Adrenal gland (tissue), 12 donors: ENCODE results near the gene ASB6. TPM values are rescaled to one million over a fixed set of nuclear protein-coding genes. Genes with fewer than 3 reads are reported as not detected.

Experiments
- DNase-seq, 7 donors: peaks; one replicate each; pipeline ENCODE4 v3.0.0-alpha.2; 2019 to 2020
- H3K27ac ChIP-seq, 5 donors: fragments of 200-600 bp; sonication (generic) in 4 of 5; 1 replicate in 3 of 5; 2 replicates in 2 of 5; pipeline versions ENCODE4 v1.5.1 to v1.8.0; 2016 to 2020; ENCODE audit warnings: mild to moderate bottlenecking in 1 of 5
- H3K27me3 ChIP-seq: fragments of 200-600 bp; 2 replicates; pipeline ENCODE4 v1.8.0; 2021
- H3K36me3 ChIP-seq, 2 donors: fragments of 200-600 bp; replicated peaks in 1 of 2; 1 replicate in 1 of 2; 2 replicates in 1 of 2; pipeline versions ENCODE4 v1.5.1 to v1.8.0; 2018 to 2022
- H3K4me1 ChIP-seq, 2 donors: fragments of 200-600 bp; replicated peaks in 1 of 2; 1 replicate in 1 of 2; 2 replicates in 1 of 2; pipeline versions ENCODE4 v1.5.1 to v1.8.0; 2018 to 2021
- H3K4me3 ChIP-seq, 4 donors: fragments of 200-600 bp; sonication (generic) in 3 of 4; one replicate each; pipeline ENCODE4 v1.5.1; 2016 to 2018
- H3K9me3 ChIP-seq, 3 donors: fragments of 200-600 bp; sonication (generic) in 1 of 3; replicated peaks in 1 of 3; 1 replicate in 2 of 3; 2 replicates in 1 of 3; pipeline versions ENCODE4 v1.5.1 to v1.8.0; 2016 to 2021
- CTCF ChIP-seq, 6 experiments: fragments of 450-650 bp in 4 of 6; fragments of 200-600 bp in 2 of 6; sonication (generic) in 1 of 6; IDR thresholded peaks; 1 replicate in 5 of 6; 2 replicates in 1 of 6; pipeline versions ENCODE4 v1.5.1 to v1.8.0; 2016 to 2021; ENCODE audit warnings: antibody characterized with exemption in 6 of 6, mild to moderate bottlenecking in 2 of 6, moderate library complexity in 1 of 6
- POLR2A ChIP-seq, 2 donors: fragments of 450-650 bp; IDR thresholded peaks; one replicate each; pipeline ENCODE4 v1.6.1; 2017; ENCODE audit warnings: antibody characterized with exemption in 2 of 2, mild to moderate bottlenecking in 2 of 2, moderate library complexity in 1 of 2
- WGBS, 4 donors: extraction: QIAGEN DNeasy Blood & Tissue Kit in 2 of 4; methylation state at CpG; one replicate each; pipeline versions ENCODE4 v1.1.5 to v1.1.7; 2013 to 2017; 5-methylcytosine and 5-hydroxymethylcytosine counted together
- intact Hi-C, 2 donors: fragments of 100-400 bp; cut with DNase I; formaldehyde crosslinking; loops; one replicate each; pipeline versions ENCODE4 v1.14.1 to v1.15.0; 2022 to 2023
- polyA plus RNA-seq, 3 donors: library from polyadenylated mRNA; stranded (reverse); fragments of 200-250 nt in 2 of 3; fragments of 350-450 nt in 1 of 3; fragmentation: Illumina TruSeq in 1 of 3; extraction: RNeasy Lipid Tissue Mini Kit (QIAGEN cat#74804) in 1 of 3; gene quantifications; one replicate each; pipeline ENCODE4 v1.2.3, GENCODE V29; 2013 to 2014
- total RNA-seq, 9 donors: library from RNA; depleted of rRNA in 4 of 9; stranded (reverse); fragments of >200 nt in 4 of 9; fragments of 120-200 nt in 1 of 9; fragmentation: NEBNext Ultra II Directional in 1 of 9; extraction: Animal tissue kit (Norgen Biotek cat#: 25700) in 1 of 9; gene quantifications; one replicate each; pipeline versions ENCODE4 v1.1.0 to v1.2.4, GENCODE V29; 2013 to 2023
- donor health status: healthy with polysubstance abuse.
- donor health status: Bipolar disorder and iron deficiency.
- donor health status: DM: yes; HTN: yes; CAD: no.
- donor health status: DM: no; HTN: no; CAD: no.
- donor health status: DM: no; HTN: no; CAD: no.
- donor health status: DM: yes; HTN: yes; CAD: no.

ASB6 gene
- total and polyA plus RNA-seq, 12 donors, result 10.0 to 34.2 (median 26.8) TPM

- no peaks in the 10 kb centered on the region for H3K9me3 ChIP-seq
- H3K27me3 ChIP-seq, result no peaks in the 10 kb centered on the region
- H3K36me3 ChIP-seq, result peaks cover 0 to 39% of the 10 kb centered on the region in 2 donors
- WGBS, 4 donors, result 46 to 61% (median 52%) methylated on average over 14 to 19 of the region's 19 CpGs
- H3K4me1 ChIP-seq, result peaks cover 38 to 50% of the 10 kb centered on the region in 2 donors
- no peak for TF ChIP-seq CTCF (IDR thresholded peaks at IDR 0.05)
- TF ChIP-seq POLR2A (IDR thresholded peaks at IDR 0.05), result no peak
- no peak for DNase-seq
- intact Hi-C loops, result no loop called here
- peak overlapping the region in 1 of 4 donors; percentile 32 for H3K4me3 ChIP-seq
- peak overlapping the region in 3 of 5 donors; percentile 26 to 95 (median 71) for H3K27ac ChIP-seq
Measured at GRCh38 chr9:129631674-129632129, 10.2 kb downstream of the ASB6 start.

DNA sequence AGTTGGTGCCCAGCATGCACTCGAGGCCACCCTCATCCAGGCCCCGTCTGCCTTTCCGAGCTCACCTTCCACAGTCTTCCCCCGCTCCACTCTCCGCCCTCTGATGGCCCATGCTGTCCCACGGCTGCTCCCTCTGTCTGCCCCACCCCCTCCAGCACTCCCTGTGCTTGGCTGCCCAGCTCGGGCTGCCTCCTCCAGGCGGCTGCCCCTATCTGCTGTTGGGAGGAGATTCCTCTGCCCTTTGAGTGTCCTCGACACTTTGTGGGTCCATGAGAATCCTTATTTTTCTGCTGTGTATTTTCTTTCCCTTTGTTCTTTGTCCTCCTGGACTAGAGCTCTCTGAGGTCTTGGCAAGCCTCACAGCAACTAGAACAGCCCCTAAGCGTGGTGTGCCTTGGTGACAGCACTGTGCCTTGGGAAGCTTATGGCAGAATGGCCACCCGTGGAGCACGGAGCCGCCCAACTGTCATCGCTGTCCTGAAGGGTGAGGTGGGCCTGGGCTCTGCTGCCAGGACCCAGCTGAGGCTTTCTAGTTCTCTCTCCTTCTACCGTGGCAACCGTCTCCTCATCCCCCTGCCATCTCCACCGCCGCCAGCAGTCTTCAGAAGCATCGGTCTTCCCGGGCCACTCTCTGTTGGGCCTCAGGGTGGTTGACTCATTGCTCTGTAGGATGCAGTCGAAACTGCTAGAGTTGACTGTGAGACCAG is 10.8 kb downstream of the ASB6 start:
- Histone ChIP-seq H3K9me3 (no peaks in the 10 kb centered on the region), H3K36me3 (peaks cover 0 to 34% of the 10 kb centered on the region in 2 donors), H3K27me3 (no peaks in the 10 kb centered on the region), H3K4me1 (peaks cover 38 to 50% of the 10 kb centered on the region in 2 donors), H3K27ac (peak overlapping the region; percentile 9 to 95 (median 26)), H3K4me3 (peak overlapping the region in 1 of 4 donors; percentile 32)
- whole genome bisulfite sequencing, 4 donors, result 42 to 55% (median 48%) methylated on average over 16 to 21 of the region's 21 CpGs
- peak in 6 of 7 donors; percentile 61 to 79 (median 75) for DNase-seq
- intact Hi-C loops, result no loop called here
- TF ChIP-seq POLR2A (IDR thresholded peaks at IDR 0.05), result peak in 1 of 2 donors; percentile 16
- TF ChIP-seq CTCF (IDR thresholded peaks at IDR 0.05), result peak in 2 of 6 experiments; percentile 12 to 13

GRCh38 chr9:129629251-129629820 is 12.6 kb downstream of the ASB6 start:
- Histone ChIP-seq H3K4me3 (peak overlapping the region in 2 of 4 donors; percentile 0 to 86), H3K27ac (peak overlapping the region in 3 of 5 donors; percentile 94 to 98 (median 95)), H3K9me3 (no peaks in the 10 kb centered on the region), H3K4me1 (peaks cover 38 to 50% of the 10 kb centered on the region in 2 donors), H3K27me3 (no peaks in the 10 kb centered on the region), H3K36me3 (peaks cover 0 to 16% of the 10 kb centered on the region in 2 donors)
- TF ChIP-seq POLR2A (IDR thresholded peaks at IDR 0.05) (no peak), CTCF (IDR thresholded peaks at IDR 0.05) (no peak)
- peak in 1 of 7 donors; percentile 58 for DNase-seq
- intact Hi-C loops, result no loop called here
- 70 to 82% (median 76%) methylated on average over 8 of the region's 8 CpGs for WGBS, 4 donors

GRCh38 chr9:129628709-129629108 is 13.2 kb downstream of the ASB6 start:
- H3K36me3 ChIP-seq, result peaks cover 0 to 9% of the 10 kb centered on the region in 2 donors
- peaks cover 38 to 50% of the 10 kb centered on the region in 2 donors for H3K4me1 ChIP-seq
- 46 to 55% (median 51%) methylated on average over 5 to 6 of the region's 6 CpGs for WGBS, 4 donors

More at GRCh38 chr9:129628709-129629108, 13.2 kb downstream of the ASB6 start:
- no peaks in the 10 kb centered on the region for H3K27me3 ChIP-seq
- peak overlapping the region; percentile 11 to 98 (median 94) for H3K27ac ChIP-seq
- DNase-seq, result peak in 5 of 7 donors; percentile 58 to 70 (median 62)
- intact Hi-C loops, result no loop called here
- TF ChIP-seq CTCF (IDR thresholded peaks at IDR 0.05) (peak in 3 of 6 experiments; percentile 13 to 18 (median 14)), POLR2A (IDR thresholded peaks at IDR 0.05) (no peak)
- H3K9me3 ChIP-seq, result no peaks in the 10 kb centered on the region
- peak overlapping the region in 1 of 4 donors; percentile 86 for H3K4me3 ChIP-seq
